ENCODE results near the gene VCL.
"Not testable (repeated sequence)": the region's sequence is repeated elsewhere in the genome, so short reads cannot be mapped to it uniquely, and the experiment has no call there.

The VCL gene

DNA sequence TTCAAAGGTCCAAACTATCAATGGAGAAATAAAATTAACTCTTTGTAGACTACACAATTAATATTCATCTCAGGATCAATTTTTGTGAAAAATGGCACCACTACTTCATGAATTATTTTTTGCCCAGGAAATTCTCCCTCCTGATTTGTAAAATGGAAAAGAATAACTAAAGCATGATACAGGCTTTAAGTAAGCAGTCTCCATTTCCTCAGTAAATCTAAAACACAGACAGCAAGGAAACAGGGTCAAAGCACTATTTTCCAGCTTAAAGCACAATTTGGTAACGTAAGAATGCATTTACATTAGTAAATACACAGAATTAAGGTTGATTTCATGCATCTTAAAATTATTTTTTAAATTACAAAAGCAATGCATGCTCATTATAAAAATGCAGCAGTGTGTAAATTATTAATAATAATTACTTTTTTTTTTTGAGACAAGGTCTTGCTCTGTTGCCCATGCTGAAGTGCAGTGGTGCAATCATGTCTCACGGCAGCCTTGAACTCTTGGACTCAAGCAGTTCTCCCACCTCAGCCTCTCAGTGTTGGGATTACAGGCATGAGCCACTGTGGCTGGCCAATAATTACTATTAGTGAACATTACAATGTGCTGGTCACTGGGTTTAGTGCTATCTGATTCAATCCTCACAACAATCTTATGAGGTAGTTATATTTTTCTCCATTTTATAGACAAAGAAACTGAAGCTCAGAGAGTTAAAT, 26.1 kb upstream of the VCL start:
- no peak for DNase-seq (ENCODE audit: low read depth)

DNA sequence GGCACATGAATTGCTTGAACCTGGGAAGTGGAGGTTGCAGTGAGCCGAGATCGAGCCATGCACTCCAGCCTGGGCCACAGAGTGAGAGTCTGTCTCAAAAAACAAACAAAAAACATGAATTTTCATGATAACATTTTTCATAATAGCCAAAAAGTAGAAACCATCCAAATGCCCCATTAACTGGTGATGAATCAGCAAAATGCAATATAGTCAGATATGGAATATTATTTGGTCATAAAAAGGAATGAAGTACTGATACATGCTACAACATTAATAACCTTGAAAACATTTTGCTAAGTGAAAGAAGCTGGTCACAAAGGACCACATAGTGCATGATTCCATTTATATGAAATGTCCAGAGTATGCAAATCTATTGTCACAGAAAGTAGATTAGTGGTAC, 24.5 kb upstream of the VCL start:
- no peak for DNase-seq (ENCODE audit: low read depth)

DNA sequence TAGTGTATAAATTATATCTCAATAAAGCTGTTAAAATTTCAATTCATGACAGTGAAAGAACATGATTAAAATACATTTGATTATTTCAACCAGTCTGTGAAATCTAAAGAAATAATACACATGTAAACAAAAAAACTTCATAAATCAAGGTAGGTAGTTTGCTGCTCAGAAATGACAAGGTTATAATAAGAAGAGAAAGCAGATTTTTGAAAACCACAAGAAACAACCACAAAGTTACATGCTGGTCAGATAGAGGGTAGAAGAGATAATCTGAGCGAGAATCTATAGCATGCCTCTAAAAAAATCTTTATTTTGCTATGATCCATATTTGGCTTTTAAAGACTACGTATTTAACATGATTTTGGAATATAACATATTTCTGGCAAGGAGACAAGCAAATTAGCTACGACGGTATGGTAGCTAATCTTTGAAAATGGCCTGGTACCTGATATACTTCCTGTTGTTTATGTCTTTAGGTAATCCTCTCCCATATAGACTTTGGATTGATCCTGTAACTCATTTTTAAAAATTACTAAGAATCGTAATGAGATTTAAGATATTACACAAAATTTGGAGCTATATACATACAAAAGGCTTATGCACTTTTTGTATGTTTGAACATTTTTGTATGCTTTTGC, 23.5 kb upstream of the VCL start:
- no peak for DNase-seq (ENCODE audit: low read depth)

DNA sequence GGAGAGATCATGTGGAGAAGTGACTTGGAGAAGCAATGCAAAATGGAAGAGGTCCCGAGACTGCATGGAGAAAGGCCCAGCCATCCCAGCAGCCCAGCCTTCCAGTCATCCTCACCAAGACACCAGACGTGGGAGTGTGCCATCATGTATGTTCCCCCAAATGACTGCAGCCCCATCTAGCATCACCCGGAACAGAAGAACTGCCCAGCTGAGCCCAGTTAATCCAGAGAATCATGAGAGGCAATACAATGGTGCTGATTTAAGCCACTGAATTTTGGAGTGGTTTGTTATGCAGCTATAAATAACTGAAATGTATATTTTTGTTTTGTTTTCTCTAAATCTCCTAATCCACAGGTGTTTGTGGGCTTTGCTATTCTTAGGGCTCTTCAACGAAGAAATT, 22.5 kb upstream of the VCL start:
- no peak for DNase-seq (ENCODE audit: low read depth)

DNA sequence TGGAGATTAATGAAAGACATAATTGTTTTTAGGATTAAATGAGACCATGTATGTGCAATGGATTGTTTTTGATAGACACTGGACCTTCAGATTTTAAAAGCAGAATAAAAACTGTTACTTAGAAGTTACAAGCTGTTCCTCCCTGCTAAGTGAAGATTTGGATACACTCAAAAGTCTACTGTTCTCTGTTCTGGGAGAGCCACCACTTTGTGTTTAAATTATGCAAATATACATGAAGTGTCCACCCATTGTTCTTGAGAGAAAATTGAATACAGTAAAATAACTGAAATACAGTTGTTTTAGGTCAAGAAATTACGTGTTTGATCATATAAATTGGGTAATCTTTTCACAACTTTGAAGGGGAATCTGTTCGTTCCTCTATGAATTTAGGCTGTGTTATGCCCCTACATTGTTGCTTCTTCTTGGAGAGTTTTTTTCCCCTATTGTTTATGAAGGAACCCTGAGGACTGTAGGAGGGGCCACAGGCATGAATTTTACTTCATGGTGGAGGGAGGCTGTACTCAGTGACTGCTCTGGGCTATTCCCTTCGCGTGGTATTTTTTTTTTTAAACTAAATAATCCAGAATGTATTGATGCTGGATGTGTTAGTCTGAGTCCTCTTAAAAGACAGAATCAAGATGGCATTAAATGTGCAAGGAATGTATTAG, 18.6 kb upstream of the VCL start:
- no peak for DNase-seq (ENCODE audit: low read depth)

DNA sequence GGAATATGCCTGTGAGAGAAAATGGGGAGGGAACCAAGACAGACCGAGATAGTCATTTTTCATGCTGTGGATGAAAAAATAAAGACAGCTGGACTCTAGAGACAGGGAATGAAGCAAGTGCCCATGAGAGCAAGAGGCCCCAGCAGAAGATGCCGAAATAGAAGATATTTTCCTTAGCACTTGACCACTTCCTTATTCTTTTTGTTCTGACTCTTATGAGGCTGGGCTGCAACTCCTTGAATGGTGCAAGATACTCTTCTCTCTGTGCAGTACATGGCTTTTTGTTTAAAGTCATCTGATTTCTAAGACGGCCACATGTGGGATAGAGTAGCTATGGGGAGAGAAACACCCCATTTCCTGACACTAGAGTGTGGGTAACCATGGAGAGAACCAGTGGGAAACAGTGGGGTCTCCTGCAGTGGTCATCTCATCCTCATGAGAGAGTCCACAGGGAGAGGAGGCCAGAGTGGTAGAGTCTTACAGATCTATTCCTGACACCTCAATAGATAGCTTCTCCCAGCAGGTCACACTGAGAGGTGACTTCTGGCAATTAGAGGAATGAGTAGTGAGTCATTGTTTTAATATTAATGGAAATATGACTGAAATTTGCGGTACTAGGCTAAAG, 18.0 kb upstream of the VCL start:
- DNase-seq (ENCODE audit: low read depth): no peak

DNA sequence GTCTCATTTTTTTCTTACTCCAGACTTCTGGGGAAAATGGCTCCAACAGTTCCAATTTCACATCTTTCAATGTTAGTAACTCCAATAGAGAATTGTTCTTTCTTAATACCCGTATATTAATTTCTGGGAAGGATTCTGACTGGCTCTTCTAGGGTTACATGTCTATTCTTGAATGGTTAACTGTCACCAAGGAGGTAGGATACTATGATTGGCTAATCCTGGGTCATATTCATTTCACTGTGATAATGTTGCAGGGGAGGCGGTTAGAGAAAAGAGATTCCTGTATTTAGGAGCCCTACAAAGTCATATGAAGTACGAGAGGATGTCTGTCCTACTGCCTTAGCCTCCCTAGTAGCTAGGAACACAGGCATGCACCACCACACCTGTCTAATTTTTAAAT, 16.1 kb upstream of the VCL start:
- no peak for DNase-seq (ENCODE audit: low read depth)

DNA sequence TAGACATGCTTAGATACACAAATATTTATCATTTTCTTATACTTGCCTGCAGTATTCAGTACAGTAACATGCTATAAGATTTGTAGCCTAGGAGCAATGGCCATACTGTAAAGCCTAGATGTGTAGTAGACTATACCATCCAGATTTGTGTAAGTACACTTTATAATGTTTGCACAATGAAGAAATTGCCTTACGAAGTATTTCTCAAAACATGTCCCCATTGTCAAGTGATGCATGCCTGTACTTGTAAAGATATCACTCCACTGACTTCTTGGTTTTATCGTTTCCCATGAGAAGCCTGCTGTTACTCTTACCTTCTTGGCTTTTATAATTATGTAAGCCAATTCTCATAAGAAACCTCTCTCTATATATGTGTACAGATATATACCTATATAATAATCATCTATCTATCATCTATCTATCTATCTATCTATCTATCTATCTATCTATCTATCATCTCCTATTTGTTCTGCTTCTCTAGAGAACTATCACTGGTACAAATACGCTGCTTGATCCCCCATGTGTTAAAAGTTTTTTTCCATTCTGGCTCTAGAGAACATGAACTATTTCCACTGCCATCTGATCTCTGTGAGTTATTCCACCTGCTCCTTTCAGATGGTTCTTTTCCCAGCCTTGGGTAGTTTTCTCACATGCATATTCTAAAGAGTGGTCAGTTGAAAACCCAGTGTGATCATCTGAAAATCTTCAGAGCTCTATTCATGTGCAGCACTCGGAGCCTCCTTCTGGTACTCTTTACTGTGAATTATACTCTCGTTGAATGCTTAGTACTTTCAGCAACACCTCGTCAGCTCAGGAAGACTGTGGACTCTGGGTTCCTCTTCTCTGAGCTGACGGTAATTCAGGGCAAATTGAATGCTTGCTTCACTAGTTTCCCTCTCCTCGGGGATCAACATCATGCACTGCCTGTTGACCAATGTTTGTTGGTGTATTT, 14.5 kb upstream of the VCL start:
- DNase-seq (ENCODE audit: low read depth): no peak

DNA sequence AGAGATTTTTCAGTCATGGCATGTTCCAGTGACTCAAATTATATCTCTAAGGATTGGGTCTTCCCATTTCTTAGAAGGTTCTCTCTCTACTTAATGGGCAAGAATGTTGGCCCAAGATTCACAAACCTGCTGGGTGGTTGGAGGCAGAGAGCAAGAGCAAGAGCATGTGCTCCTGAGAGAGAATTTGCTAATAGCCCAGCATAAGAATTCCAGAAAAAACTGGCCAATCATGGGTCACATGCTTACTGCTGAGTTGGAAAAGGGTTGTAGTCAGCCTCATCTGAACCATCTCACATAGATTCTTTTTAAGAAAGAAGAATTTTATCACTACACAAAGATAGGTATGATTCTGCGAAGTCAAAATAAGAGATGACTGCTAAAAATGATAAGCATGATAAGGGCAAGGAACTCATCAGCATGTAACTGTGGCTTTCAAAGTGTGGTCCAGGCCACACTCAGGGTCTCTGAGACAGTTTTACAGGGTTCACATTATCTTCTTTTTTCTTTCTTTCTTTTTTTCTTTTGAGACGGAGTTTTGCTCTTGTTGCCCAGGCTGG, 8.2 kb upstream of the VCL start:
- no peak for DNase-seq (ENCODE audit: low read depth)

DNA sequence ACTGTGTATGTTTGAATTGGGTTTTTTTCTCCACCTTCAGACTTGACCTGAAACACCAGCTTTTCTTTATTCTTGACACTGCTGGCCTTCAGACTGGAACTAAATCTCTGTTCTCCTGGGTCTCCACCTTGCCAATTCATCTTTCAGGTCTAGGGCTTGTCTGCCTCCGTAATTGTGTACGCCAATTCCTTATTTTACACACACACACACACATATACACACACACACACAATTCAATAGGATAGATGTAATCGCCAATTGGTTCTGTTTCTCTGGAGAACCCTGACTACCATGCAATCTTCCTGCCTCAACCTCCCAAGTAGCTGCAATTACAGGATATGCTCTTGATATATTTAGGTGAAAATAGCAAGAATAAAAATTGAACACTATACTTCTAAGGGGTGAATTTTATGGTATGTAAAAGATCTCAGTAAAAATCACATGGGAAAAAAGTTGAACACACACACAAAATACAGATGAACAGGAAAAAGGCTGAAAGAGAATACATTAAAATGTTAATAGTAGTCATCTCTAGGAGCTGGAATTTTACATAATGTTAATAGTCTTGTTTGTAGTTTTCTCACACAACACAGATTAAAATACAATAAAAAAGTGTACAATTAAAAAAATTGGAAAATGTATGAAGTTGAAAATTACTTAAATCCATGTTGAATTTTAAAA, 6.6 kb upstream of the VCL start:
- DNase-seq (ENCODE audit: low read depth): no peak

DNA sequence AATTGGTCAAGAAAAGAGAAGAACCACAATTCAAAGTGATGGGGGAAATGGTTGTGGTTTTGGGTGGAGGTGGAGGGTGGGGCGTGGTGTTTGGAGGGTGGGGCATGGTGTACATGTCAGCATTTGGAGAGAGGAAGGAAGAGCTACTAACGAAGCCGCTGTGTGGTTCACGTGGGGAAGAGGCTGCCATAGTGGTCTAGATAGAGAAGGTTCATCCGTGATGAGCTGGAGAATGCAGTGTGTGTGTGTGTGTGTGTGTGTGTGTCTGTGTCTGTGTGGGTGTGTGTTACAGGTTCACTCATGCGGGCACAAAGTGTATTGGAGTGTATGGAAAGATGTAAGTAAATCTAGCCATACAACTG, 6.1 kb upstream of the VCL start:
- peak; percentile 53 for DNase-seq (ENCODE audit: low read depth)

DNA sequence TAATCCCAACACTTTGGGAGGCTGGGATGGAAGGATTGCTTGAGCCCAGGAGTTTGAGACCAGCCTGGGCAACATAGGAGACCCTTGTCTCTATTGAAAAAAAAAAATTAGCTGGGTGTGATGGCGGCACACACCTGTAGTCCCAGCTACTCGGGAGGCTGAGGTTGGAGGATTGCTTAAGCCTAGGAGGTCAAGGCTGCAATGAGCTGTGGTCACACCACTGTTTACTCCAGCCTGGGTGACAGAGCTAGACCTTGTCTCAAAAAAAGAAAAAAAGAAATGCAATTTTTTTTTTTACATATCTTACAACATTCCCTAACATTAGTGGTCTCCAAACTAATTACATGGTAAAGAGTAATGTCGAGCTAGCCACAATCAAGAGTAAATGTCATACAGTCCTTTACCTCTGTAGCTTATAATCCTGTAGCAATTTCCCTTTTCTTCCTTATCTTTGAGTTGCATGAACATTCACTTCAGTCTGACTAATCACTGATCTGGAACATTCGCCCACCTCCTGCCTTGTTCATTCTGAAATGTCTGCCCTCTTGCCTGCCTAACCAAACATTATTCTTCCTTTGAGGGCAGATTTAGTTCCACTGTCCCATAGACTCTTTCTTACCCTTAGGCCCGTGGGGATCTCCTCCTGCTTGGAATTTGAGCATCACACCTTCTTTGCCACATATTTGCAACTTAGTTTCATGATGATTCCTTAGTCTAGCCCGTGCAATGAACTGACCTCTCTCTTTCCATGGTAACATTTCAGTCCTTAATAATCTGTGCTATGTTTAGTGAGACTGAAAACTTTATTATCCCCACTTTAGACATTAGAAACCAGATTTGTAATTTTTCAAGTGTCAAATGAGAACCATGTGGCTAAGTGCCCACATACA, 4.8 kb upstream of the VCL start:
- DNase-seq (ENCODE audit: low read depth): no peak

DNA sequence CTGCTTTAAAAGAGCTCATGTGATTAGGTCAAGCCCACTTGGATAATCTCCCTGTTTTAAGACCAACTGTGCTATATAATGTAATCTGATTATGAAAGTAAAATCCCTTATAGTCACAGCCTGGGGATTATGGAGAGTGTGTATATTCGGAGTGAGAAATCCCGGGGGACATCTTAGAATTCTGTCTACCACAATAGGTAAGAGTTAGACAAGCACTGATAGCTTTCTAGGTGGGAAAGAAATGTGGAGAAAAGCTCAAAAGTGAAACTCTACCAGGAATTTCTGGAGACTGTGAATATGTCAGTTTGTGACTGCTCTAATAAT, 2.9 kb upstream of the VCL start:
- no peak for DNase-seq (ENCODE audit: low read depth)

DNA sequence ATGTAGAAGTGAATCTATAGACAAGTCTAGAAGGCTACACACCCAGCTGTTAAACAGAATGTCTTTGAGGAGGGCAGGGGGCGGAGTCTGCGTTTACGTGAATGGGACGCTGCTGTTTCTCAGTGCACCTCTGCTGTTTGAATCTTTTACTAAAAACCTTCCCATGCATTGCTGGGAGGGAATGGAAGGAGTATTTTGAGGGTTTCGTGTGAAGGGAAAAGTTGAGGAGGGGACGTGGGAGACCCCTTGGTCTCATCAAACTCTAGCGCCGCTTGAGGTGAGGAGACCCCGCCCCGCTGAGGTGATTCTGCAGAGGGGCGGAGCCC, 492 bp upstream of the VCL start:
- no peak for DNase-seq (ENCODE audit: low read depth)

DNA sequence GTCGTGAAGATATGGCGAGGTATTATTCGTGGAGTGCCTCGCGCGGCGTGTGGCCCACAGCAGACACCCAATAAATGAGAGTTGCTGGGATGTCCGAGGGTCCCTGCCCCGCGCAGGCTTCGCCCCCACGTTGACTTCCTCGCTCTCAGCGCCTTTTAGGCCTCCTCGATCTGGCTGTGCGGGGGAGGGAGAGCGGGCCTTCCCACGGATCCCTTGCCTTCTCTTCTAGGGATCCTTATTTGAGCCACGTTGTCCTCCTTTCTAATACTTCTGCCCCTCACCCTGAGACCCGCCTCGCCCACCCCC, 660 bp downstream of the VCL start:
- no peak for DNase-seq (ENCODE audit: low read depth)

DNA sequence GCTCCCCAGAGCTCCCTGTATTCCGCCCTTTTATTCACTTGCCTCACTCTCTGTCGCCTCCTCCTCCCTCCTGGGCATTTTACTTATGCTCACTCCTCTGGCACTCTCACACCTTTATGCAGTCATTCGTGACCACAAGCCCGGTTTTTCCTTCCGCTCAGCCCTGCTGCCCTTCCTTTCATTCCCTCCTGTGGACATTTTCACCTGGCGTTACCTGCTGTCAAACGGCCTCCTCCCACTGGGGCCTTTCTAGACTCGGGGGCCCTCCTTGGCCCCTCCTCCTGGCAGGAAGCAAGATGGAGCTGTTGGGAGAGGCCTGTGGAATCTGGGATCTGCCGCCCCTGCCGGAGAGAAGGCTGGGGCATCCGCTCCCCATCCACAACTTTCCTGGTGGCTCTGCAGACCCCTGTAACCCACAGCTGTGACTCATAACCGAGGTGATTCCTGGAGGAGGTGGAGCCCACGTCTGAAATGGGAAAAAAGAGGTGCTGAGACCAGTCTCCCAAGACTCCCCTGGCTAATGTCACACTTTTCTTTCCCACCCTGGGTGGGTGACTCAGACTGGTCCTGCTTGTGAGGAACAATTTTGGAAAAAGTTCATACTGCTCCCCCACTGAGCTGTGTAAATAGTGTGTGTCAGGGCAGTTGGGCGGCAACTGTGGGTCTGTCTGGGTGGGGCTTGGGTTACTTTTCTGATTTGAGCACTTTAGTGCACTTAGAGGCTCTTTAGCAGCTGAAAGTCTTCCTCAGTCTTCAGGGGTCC, 1.2 kb downstream of the VCL start:
- no peak for DNase-seq (ENCODE audit: low read depth)

DNA sequence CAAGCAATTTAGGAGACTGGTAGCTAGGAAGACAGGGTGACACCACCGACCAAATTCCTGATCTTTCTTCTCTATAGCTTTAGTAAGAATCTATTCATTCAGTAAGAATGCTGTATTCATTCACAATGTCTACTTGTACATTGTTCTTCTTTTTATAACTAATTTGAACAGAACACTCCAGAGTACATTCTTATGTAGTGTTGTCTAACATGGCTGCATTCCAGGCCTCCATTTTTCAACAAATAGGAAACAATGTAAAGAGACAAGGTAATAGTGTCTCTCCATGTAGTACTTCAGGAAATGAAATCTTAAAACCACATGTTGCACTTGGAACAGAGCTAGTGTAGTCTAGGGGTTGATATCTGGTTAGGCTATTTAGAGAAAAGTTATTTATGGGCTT, 1.8 kb downstream of the VCL start:
- no peak for DNase-seq (ENCODE audit: low read depth)

DNA sequence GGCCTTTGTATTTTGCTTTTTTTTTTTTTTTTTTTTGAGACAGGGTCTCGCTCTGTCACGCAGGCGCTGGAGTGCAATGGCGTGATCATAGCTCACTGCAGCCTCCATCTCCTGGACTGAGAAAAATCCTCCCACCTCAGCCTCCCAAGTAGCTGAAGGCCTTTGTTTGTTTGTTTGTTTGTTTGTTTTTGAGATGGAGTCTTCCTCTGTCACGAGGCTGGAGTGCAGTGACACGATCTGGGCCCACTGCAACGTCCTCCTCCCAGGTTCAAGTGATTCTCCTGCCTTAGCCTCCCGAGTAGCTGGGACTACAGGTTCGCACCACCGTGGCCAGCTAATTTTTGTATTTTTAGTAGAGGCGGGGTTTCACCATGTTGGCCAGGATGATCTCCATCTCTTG, 2.3 kb downstream of the VCL start:
- DNase-seq (ENCODE audit: low read depth): not testable (repeated sequence)

DNA sequence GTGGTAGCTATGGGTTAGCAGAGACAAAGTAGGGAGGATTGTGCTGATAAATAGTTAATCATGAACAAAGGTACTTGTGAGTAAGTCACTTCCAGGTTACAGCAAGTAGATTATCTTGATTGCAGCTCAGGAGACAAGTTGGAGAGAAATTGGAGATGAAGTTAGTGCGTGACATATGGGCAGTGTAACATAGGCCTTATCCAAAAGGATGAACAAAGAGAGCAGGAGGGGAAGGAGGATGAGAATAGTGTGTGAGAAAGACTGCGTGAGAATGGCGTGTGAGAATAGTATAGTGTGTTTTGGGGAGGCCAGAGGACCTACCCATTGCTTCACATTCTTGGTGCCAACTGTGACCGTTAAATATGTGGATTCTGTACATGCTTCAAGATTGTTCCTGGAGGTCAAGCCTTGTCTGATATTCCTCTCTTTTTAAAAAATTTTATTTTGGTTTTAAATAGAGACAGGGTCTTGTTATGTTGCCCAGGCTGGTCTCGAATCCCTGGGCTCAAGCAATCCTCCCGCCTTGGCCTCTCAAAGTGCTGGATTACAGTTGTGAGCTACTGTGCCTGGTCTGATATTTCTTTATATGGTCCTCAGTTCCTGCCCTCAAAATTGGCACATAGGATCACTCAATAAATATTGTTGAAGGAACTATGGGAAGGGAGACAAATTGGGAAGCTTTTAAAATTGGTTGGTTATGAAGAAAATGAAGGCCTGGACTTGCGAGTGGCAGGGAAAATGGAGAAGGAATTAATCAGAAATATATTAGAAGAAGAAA, 3.2 kb downstream of the VCL start:
- no peak for DNase-seq (ENCODE audit: low read depth)

Data from stimulated activated CD8-positive, alpha-beta memory T cell treated with anti-CD3 and anti-CD28 coated beads, Interleukin-15, amount 100 ng/mL, for 1 hour (primary cell).